Measurements from ENCODE around the gene MYH7.

Gene MYH7

DNA sequence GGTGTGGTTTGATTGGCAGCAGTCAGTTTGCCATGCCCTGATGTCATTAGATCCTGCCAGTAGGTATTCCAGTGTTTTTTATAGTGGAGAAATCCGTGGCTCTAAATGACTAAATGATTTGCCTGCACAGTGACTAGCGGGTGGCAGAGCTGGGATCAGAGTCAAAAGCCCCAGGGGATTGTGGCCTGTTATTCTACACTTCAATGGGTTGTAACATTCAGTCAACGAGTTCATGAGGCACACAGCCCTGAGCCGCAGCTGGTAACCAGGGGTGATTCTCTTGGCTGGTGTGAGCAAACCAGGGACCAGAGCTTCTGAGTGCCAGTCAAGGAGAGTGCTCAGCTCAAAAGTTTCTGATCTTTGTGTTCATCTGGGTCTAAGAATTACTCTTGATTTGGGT lies 29.2 kb downstream of the MYH7 start:
- no peak overlapping the region for H3K4me3 ChIP-seq (ENCODE audit: low read length)
- DNase-seq (ENCODE audit: low read depth) = no peak
- TF ChIP-seq, protein P1, sequence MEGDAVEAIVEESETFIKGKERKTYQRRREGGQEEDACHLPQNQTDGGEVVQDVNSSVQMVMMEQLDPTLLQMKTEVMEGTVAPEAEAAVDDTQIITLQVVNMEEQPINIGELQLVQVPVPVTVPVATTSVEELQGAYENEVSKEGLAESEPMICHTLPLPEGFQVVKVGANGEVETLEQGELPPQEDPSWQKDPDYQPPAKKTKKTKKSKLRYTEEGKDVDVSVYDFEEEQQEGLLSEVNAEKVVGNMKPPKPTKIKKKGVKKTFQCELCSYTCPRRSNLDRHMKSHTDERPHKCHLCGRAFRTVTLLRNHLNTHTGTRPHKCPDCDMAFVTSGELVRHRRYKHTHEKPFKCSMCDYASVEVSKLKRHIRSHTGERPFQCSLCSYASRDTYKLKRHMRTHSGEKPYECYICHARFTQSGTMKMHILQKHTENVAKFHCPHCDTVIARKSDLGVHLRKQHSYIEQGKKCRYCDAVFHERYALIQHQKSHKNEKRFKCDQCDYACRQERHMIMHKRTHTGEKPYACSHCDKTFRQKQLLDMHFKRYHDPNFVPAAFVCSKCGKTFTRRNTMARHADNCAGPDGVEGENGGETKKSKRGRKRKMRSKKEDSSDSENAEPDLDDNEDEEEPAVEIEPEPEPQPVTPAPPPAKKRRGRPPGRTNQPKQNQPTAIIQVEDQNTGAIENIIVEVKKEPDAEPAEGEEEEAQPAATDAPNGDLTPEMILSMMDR (conservative IDR thresholded peaks at IDR 0.05; ENCODE audit: low read depth, low read length) = no peak

DNA sequence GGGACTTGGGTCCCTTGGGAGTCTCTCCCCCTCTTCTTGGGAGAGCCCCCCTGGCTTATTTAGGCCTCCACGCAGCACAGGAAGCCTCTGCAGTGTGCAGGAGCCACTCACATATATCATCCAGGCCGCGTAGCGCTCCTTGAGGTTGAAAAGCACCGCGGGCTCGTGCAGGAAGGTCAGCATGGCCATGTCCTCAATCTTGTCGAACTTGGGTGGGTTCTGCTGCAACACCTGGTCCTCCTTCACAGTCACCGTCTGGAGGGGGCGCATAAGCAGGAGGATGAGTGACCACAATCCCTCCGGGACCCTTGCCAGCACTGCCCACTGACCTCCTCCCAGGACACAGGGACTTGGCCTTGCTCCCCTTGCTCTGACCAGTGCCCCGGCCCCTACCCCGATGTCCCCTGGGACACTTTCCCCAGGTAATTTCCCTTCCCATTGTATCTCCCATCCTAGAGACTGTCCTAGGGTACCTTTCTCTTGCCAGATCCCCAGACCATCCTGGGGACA lies 29.9 kb downstream of the MYH7 start:
- no peak overlapping the region for H3K4me3 ChIP-seq (ENCODE audit: low read length)
- no peak for DNase-seq (ENCODE audit: low read depth)
- TF ChIP-seq, protein P1 (conservative IDR thresholded peaks at IDR 0.05; ENCODE audit: low read depth, low read length) = no peak

DNA sequence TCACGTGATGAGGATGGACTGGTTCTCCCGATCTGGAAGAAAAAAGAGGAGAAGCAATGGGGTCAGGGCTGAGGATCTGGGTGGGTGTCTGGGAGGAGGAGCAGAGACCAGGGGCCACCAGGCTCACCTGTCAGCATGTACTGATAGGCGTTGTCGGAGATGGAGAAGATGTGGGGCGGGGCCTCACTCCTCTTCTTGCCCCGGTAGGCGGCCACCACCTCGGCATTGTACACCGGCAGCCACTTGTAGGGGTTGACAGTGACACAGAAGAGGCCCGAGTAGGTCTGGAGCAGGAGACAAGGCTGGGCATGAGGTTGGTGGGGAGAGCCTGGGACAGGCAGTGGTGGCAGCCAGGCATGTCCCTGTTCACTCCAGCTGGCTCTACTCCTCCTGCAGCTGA lies 30.4 kb downstream of the MYH7 start:
- no peak for DNase-seq (ENCODE audit: low read depth)
- H3K4me3 ChIP-seq (ENCODE audit: low read length) = no peak overlapping the region

DNA sequence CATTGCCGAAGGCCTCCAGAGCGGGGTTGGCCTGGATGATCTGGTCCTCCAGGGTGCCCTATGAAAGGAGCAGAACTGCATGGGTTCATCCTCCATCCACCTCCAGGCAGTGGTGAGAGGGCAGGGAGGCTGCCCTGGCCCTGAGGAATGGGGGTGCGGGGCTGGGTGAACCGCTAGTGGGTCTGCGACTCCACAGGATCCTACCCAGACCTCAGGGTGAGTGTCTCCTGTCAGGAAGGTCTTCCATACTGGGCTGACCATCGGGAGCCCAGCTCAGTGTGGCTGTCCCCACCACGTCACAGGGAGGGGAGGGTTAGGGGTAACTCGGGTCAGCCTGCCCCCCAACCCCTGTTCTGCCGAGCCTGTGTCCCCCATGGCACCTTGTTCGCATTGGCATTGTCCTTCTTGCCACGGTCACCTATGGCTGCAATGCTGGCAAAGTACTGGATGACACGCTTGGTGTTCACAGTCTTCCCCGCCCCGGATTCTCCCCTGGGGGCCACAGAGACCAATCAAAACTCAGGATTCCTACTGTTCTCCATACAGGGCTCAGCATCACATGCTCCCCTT lies 31.0 kb downstream of the MYH7 start:
- no peak overlapping the region for H3K4me3 ChIP-seq (ENCODE audit: low read length)
- TF ChIP-seq, protein P1 (conservative IDR thresholded peaks at IDR 0.05; ENCODE audit: low read depth, low read length) = no peak
- no peak for DNase-seq (ENCODE audit: low read depth)

More for the DNA sequence above, 30.4 kb downstream of the MYH7 start:
- TF ChIP-seq, protein P1 (conservative IDR thresholded peaks at IDR 0.05; ENCODE audit: low read depth, low read length) = no peak

DNA sequence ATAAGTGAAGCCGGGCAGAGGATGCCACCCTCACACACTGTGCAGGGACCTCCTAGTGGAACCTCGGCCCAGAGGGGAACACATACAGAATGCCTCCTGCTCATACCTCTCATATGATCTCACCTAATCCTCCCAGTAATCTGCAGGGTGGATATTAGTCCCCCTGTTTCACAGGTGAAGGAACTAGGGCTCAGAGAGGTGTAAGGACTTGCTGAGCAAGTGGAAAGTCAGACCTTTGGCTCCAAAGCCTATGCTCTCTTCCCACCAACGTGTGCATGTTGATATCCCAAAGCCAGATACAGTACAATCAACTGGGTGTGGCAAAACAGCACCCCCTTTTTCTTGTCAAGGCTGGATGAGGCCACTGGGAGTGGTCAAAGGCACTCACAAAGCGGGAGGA lies 31.6 kb downstream of the MYH7 start:
- no peak overlapping the region for H3K4me3 ChIP-seq (ENCODE audit: low read length)
- TF ChIP-seq, protein P1 (conservative IDR thresholded peaks at IDR 0.05; ENCODE audit: low read depth, low read length) = no peak
- DNase-seq (ENCODE audit: low read depth) = no peak

DNA sequence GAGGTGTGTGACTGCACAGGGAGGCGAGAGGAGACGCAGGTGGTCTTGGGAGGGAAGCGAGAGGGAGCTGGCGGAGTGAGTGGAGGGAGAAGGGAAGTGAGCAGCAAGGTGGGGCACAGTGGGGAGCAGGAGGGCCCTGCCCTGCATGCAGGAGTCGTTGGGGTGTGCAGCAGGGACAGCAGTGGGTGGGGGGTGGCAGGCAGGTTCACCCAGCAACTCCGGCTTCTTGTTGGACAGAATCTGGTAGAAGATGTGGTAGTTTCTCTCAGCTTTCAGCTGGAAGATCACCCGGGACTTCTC lies 32.4 kb downstream of the MYH7 start:
- no peak for DNase-seq (ENCODE audit: low read depth)
- TF ChIP-seq, protein P1 (conservative IDR thresholded peaks at IDR 0.05; ENCODE audit: low read depth, low read length) = no peak
- no peak overlapping the region for H3K4me3 ChIP-seq (ENCODE audit: low read length)

DNA sequence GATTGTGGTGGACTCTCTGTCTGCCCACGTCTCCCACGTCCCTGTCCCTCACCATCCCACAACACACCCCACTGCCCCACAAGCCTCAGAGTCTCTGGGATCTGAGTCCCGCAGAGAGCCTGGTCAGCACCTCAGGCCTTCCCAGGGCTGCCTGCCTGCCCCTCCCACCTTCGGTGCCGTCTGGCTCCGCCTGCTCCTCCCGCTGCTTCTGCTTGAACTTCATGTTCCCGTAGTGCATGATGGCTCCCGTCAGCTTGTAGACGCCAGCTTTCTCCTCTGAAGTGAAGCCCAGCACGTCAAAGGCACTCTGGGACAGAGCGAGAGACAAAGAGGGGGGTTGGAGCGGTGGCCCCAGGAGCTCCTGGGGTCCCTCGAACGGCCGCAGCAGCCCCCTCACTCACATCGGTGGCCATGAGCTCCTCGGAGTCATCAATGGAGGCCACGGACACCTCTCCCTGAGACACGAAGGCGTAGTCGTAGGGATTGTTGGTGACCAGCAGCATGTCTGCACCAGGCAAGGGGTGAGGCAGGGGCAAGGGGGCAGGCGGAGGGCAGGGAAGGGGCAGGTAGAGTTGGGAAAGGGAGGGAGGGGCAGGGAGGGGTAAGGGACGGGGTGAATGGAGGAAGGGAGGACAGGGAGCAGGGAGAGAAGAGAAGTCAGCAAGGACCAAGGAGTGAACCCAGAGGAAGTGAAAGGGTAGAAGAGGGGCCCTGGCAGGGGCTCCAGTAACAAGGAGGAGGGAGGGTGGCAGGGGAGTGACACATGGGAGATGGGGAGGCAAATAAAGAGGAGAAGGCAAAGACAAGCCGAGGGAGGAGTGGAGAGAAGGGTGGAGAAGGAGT lies 32.9 kb downstream of the MYH7 start:
- TF ChIP-seq, protein P1 (conservative IDR thresholded peaks at IDR 0.05; ENCODE audit: low read depth, low read length) = no peak
- DNase-seq (ENCODE audit: low read depth) = no peak
- no peak overlapping the region for H3K4me3 ChIP-seq (ENCODE audit: low read length)

All from retinal pigment epithelial cell (primary cell).